HepG2 (cell line): Measurements from ENCODE around the gene DENND10. TPM values are rescaled to one million over a fixed set of nuclear protein-coding genes. Genes with fewer than 3 reads are reported as not detected.

Experiments used
- CCDC6 ChIP-seq: sonication (generic); formaldehyde crosslinking; IDR thresholded peaks from 2 replicates; pipeline ENCODE4 v1.8.1; 2022; ENCODE audit warnings: mild to moderate bottlenecking, missing genetic modification reagents, moderate library complexity
- CREB3 ChIP-seq: sonication (generic); formaldehyde crosslinking; IDR thresholded peaks from 2 replicates; pipeline ENCODE4 v1.5.0; 2020; ENCODE audit warnings: missing genetic modification reagents
- DNMT3B ChIP-seq: conservative IDR thresholded peaks from 2 replicates; pipeline ENCODE4 v1.6.1; 2016; ENCODE audit warnings: missing biosample characterization, control low read depth
- HCFC1 ChIP-seq: fragments of 150-350 bp; IDR thresholded peaks from 2 replicates; pipeline ENCODE4 v1.6.1; 2014; ENCODE audit warnings: low read depth, low read length
- NR2F6 ChIP-seq, 2 experiments: IDR thresholded peaks; 2 replicates each; pipeline ENCODE4 v1.6.1; 2016; ENCODE audit warnings: antibody characterized with exemption in 1 of 2, mild to moderate bottlenecking in 1 of 2
- TAF1 ChIP-seq: sonication (generic); formaldehyde crosslinking; IDR thresholded peaks from 2 replicates; pipeline ENCODE4 v1.4.0; 2020; ENCODE audit warnings: missing genetic modification reagents
- TAF15 ChIP-seq: fragments of 200-400 bp; formaldehyde crosslinking; IDR thresholded peaks from one replicate; pipeline ENCODE4 v1.6.1; 2018; ENCODE audit warnings: mild to moderate bottlenecking, low read depth, low read length; ENCODE audit not compliant: poor library complexity, severe bottlenecking
- TBP ChIP-seq: sonication (generic); formaldehyde crosslinking; IDR thresholded peaks from 2 replicates; pipeline ENCODE4 v1.5.0; 2020; ENCODE audit warnings: missing genetic modification reagents
- ZNF570 ChIP-seq: sonication (generic); formaldehyde crosslinking; IDR thresholded peaks from 2 replicates; pipeline ENCODE4 v1.4.0; 2020; ENCODE audit warnings: mild to moderate bottlenecking, missing genetic modification reagents, borderline replicate concordance
- ZNF670 ChIP-seq: sonication (generic); formaldehyde crosslinking; IDR thresholded peaks from 2 replicates; pipeline ENCODE4 v1.8.0; 2022; ENCODE audit warnings: mild to moderate bottlenecking, missing genetic modification reagents, borderline replicate concordance
- ZNF672 ChIP-seq: sonication (generic); formaldehyde crosslinking; IDR thresholded peaks from 2 replicates; pipeline ENCODE4 v1.8.1; 2022; ENCODE audit warnings: missing genetic modification reagents
- ZNF713 ChIP-seq: sonication (generic); formaldehyde crosslinking; IDR thresholded peaks from 2 replicates; pipeline ENCODE4 v1.4.0; 2020; ENCODE audit warnings: mild to moderate bottlenecking, missing genetic modification reagents
- ZNF724P ChIP-seq: sonication (generic); formaldehyde crosslinking; IDR thresholded peaks from 2 replicates; pipeline ENCODE4 v1.8.0; 2022; ENCODE audit warnings: missing genetic modification reagents, borderline replicate concordance
- ZNF776 ChIP-seq: sonication (generic); formaldehyde crosslinking; IDR thresholded peaks from 2 replicates; pipeline ENCODE4 v1.4.0; 2020; ENCODE audit warnings: mild to moderate bottlenecking, missing genetic modification reagents
- ZNF878 ChIP-seq: sonication (generic); formaldehyde crosslinking; IDR thresholded peaks from 2 replicates; pipeline ENCODE4 v1.8.1; 2023; ENCODE audit warnings: mild to moderate bottlenecking, missing genetic modification reagents, moderate library complexity
- ZZZ3 ChIP-seq: sonication (generic); formaldehyde crosslinking; IDR thresholded peaks from 2 replicates; pipeline ENCODE4 v1.4.0; 2020; ENCODE audit warnings: missing genetic modification reagents, mild to moderate bottlenecking, borderline replicate concordance
- polyA plus RNA-seq, 8 experiments: library from polyadenylated mRNA; depleted of rRNA in 3 of 8; stranded (reverse) in 7 of 8; unstranded in 1 of 8; fragments of >200 nt; fragmentation: Illumina TruSeq in 4 of 8; extraction: Trizol in 4 of 8; gene quantifications; 2 replicates each; pipeline versions ENCODE4 v1.2.1 to v1.2.3, GENCODE V29; 2011 to 2016; ENCODE audit warnings: low read depth in 4 of 8, missing spikeins in 1 of 8, mixed read lengths in 1 of 8; ENCODE audit not compliant: insufficient read depth in 1 of 8
- total RNA-seq, 5 experiments: library from RNA; depleted of rRNA; stranded (reverse); fragments of >200 nt; fragmentation: Illumina TruSeq; extraction: Trizol; gene quantifications; 2 replicates each; pipeline ENCODE4 v1.2.3, GENCODE V29; 2016; ENCODE audit warnings: low read depth in 1 of 5
- TF ChIP-seq, protein P1 (sequence below): sonication (generic); formaldehyde crosslinking; IDR thresholded peaks from 2 replicates; pipeline ENCODE4 v1.5.0; 2020; ENCODE audit warnings: mild to moderate bottlenecking, missing genetic modification reagents
- TF ChIP-seq, protein P2 (sequence below): sonication (generic); formaldehyde crosslinking; IDR thresholded peaks from 2 replicates; pipeline ENCODE4 v1.5.0; 2020; ENCODE audit warnings: mild to moderate bottlenecking, missing genetic modification reagents, borderline replicate concordance
- TF ChIP-seq, protein P3 (sequence below): sonication (generic); formaldehyde crosslinking; IDR thresholded peaks from 2 replicates; pipeline ENCODE4 v1.4.0; 2020; ENCODE audit warnings: mild to moderate bottlenecking, low read depth, missing genetic modification reagents

DENND10 gene
- total and polyA plus RNA-seq, 2 of the 13 experiments (the other 11 are each of a cell fraction or from before 2014, with no cell fraction given), result 43.7 to 78.8 TPM

- TF ChIP-seq ZNF724P (CRISPR knock-in tag), result no peak
- TF ChIP-seq, protein P1, sequence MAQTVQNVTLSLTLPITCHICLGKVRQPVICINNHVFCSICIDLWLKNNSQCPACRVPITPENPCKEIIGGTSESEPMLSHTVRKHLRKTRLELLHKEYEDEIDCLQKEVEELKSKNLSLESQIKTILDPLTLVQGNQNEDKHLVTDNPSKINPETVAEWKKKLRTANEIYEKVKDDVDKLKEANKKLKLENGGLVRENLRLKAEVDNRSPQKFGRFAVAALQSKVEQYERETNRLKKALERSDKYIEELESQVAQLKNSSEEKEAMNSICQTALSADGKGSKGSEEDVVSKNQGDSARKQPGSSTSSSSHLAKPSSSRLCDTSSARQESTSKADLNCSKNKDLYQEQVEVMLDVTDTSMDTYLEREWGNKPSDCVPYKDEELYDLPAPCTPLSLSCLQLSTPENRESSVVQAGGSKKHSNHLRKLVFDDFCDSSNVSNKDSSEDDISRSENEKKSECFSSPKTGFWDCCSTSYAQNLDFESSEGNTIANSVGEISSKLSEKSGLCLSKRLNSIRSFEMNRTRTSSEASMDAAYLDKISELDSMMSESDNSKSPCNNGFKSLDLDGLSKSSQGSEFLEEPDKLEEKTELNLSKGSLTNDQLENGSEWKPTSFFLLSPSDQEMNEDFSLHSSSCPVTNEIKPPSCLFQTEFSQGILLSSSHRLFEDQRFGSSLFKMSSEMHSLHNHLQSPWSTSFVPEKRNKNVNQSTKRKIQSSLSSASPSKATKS (CRISPR knock-in tag), result peak; percentile 82; the same call in 1 of the 2 replicates
- no peak for TF ChIP-seq ZNF776 (CRISPR knock-in tag)
- TF ChIP-seq, protein P2, sequence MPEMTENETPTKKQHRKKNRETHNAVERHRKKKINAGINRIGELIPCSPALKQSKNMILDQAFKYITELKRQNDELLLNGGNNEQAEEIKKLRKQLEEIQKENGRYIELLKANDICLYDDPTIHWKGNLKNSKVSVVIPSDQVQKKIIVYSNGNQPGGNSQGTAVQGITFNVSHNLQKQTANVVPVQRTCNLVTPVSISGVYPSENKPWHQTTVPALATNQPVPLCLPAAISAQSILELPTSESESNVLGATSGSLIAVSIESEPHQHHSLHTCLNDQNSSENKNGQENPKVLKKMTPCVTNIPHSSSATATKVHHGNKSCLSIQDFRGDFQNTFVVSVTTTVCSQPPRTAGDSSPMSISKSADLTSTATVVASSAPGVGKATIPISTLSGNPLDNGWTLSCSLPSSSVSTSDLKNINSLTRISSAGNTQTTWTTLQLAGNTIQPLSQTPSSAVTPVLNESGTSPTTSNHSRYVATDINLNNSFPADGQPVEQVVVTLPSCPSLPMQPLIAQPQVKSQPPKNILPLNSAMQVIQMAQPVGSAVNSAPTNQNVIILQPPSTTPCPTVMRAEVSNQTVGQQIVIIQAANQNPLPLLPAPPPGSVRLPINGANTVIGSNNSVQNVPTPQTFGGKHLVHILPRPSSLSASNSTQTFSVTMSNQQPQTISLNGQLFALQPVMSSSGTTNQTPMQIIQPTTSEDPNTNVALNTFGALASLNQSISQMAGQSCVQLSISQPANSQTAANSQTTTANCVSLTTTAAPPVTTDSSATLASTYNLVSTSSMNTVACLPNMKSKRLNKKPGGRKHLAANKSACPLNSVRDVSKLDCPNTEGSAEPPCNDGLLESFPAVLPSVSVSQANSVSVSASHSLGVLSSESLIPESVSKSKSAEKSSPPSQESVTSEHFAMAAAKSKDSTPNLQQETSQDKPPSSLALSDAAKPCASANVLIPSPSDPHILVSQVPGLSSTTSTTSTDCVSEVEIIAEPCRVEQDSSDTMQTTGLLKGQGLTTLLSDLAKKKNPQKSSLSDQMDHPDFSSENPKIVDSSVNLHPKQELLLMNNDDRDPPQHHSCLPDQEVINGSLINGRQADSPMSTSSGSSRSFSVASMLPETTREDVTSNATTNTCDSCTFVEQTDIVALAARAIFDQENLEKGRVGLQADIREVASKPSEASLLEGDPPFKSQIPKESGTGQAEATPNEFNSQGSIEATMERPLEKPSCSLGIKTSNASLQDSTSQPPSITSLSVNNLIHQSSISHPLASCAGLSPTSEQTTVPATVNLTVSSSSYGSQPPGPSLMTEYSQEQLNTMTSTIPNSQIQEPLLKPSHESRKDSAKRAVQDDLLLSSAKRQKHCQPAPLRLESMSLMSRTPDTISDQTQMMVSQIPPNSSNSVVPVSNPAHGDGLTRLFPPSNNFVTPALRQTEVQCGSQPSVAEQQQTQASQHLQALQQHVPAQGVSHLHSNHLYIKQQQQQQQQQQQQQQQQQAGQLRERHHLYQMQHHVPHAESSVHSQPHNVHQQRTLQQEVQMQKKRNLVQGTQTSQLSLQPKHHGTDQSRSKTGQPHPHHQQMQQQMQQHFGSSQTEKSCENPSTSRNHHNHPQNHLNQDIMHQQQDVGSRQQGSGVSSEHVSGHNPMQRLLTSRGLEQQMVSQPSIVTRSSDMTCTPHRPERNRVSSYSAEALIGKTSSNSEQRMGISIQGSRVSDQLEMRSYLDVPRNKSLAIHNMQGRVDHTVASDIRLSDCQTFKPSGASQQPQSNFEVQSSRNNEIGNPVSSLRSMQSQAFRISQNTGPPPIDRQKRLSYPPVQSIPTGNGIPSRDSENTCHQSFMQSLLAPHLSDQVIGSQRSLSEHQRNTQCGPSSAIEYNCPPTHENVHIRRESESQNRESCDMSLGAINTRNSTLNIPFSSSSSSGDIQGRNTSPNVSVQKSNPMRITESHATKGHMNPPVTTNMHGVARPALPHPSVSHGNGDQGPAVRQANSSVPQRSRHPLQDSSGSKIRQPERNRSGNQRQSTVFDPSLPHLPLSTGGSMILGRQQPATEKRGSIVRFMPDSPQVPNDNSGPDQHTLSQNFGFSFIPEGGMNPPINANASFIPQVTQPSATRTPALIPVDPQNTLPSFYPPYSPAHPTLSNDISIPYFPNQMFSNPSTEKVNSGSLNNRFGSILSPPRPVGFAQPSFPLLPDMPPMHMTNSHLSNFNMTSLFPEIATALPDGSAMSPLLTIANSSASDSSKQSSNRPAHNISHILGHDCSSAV (CRISPR knock-in tag), result no peak
- TF ChIP-seq ZNF670 (CRISPR knock-in tag), result peak; percentile 63; the same call in 1 of the 2 replicates
- no peak for TF ChIP-seq HCFC1
- TF ChIP-seq ZZZ3, result no peak
- TF ChIP-seq, protein P3, sequence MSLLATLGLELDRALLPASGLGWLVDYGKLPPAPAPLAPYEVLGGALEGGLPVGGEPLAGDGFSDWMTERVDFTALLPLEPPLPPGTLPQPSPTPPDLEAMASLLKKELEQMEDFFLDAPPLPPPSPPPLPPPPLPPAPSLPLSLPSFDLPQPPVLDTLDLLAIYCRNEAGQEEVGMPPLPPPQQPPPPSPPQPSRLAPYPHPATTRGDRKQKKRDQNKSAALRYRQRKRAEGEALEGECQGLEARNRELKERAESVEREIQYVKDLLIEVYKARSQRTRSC (CRISPR knock-in tag), result no peak
- TF ChIP-seq CCDC6, result peak; percentile 88; the same call in 1 of the 2 replicates
- TF ChIP-seq DNMT3B (CRISPR knock-in tag), result no peak
- TF ChIP-seq TBP, result no peak
- peak; percentile 91 for TF ChIP-seq ZNF878
- TF ChIP-seq ZNF570 (CRISPR knock-in tag), result no peak
- no peak for TF ChIP-seq CREB3
- TF ChIP-seq ZNF672, result no peak
- no peak for TF ChIP-seq TAF1 (CRISPR knock-in tag)
- TF ChIP-seq TAF15, result no peak
- TF ChIP-seq ZNF713 (CRISPR knock-in tag), result no peak
- peak; percentile 73 for TF ChIP-seq NR2F6 (IDR thresholded peaks at IDR 0.05)
- TF ChIP-seq NR2F6 (CRISPR knock-in tag; IDR thresholded peaks at IDR 0.05), result peak; percentile 65; the same call in 1 of the 2 replicates
These were observed 16.5 kb downstream of the DENND10 start (continued) for GRCh38 chr10:119120413-119120867.
